Vagina (tissue), 2 donors: ENCODE results near the gene ATXN1L.

Experiments used
- POLR2A ChIP-seq, 2 donors: fragments of 450-650 bp; IDR thresholded peaks; one replicate each; pipeline ENCODE4 v1.6.1; 2017; ENCODE audit warnings: antibody characterized with exemption in 2 of 2, mild to moderate bottlenecking in 2 of 2, moderate library complexity in 2 of 2
- POLR2AphosphoS5 ChIP-seq, 2 donors: sonication (generic); formaldehyde crosslinking; IDR thresholded peaks; one replicate each; pipeline ENCODE4 v1.9.0; 2017; ENCODE audit warnings: antibody characterized with exemption in 2 of 2, mild to moderate bottlenecking in 2 of 2, low read depth in 1 of 2; ENCODE audit not compliant: insufficient read depth in 1 of 2
- TF ChIP-seq, protein P1 (sequence below), 3 experiments: fragments of 450-650 bp in 2 of 3; fragments of 200-600 bp in 1 of 3; sonication (generic) in 1 of 3; IDR thresholded peaks; one replicate each; pipeline ENCODE4 v1.5.1; 2017 to 2019; ENCODE audit warnings: antibody characterized with exemption in 3 of 3, mild to moderate bottlenecking in 2 of 3, moderate library complexity in 2 of 3

DNA sequence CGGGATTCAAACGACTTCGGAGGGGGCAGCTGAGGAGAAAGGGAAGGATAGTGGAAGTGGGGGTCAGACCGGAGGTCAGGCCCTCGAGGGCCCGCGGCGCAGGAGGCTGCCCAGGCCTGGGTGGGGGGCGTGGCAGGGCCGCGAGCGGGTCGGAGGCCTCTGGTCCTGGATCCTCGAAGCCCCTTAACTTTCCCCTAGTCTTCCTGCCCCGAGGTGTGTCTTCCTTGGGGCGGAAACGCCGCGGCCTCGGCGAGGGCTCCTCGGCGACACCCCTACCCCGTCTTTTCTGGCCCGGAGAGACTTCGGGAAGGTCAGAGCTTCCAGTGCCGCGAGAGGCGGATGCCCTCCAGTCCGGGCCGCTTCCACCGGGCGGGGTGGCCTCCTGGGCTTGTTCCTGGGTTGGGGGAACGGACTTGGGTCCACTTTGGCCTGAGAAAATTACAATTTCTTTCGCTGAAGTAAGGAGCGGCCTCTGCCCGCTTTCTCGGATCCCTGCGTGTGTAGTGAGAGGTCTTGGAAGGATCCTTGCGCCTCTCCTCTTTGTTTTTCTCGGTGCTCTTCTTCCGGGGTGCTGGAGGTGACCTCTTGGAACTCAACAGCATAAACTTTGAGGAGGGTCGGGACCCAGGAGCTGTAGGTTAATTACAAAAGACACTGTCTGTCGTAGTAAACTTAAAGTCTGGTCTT, 50.0 kb downstream of the ATXN1L start:
- TF ChIP-seq, protein P1, sequence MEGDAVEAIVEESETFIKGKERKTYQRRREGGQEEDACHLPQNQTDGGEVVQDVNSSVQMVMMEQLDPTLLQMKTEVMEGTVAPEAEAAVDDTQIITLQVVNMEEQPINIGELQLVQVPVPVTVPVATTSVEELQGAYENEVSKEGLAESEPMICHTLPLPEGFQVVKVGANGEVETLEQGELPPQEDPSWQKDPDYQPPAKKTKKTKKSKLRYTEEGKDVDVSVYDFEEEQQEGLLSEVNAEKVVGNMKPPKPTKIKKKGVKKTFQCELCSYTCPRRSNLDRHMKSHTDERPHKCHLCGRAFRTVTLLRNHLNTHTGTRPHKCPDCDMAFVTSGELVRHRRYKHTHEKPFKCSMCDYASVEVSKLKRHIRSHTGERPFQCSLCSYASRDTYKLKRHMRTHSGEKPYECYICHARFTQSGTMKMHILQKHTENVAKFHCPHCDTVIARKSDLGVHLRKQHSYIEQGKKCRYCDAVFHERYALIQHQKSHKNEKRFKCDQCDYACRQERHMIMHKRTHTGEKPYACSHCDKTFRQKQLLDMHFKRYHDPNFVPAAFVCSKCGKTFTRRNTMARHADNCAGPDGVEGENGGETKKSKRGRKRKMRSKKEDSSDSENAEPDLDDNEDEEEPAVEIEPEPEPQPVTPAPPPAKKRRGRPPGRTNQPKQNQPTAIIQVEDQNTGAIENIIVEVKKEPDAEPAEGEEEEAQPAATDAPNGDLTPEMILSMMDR (IDR thresholded peaks at IDR 0.05), result no peak
- no peak for TF ChIP-seq POLR2A (IDR thresholded peaks at IDR 0.05)
- no peak for TF ChIP-seq POLR2AphosphoS5 (IDR thresholded peaks at IDR 0.05; ENCODE audit: insufficient read depth in 1 of 2, low read depth in 1 of 2)
